Measurements from ENCODE around the gene HOXC12. TPM values are rescaled to one million over a fixed set of nuclear protein-coding genes. Genes with fewer than 3 reads are reported as not detected.

The HOXC12 gene
- total RNA-seq, 2 experiments from 2014 or later = not detected

GRCh38 chr12:53956914-53957536, 2.3 kb downstream of the HOXC12 start:
- no peaks in the 10 kb centered on the region for H3K9me2 ChIP-seq (ENCODE audit: insufficient read depth, low read length)
- H4K20me1 ChIP-seq (ENCODE audit: insufficient read depth, low read length) = no peaks in the 10 kb centered on the region; the same call in 1 of the 2 replicates
- H3K36me3 ChIP-seq (ENCODE audit: insufficient read depth, low read length) = no peaks in the 10 kb centered on the region
- no peak for DNase-seq (ENCODE audit: low spot score)
- ChIA-PET CTCF (ENCODE audit: unreplicated experiment) (no interaction called here), POLR2A (no interaction called here)
- H2AFZ ChIP-seq (ENCODE audit: low read length) = no peak overlapping the region
- peaks cover 6% of the 10 kb centered on the region for H3K4me1 ChIP-seq (ENCODE audit: insufficient read depth, low read length, poor library complexity, severe bottlenecking)
- no peak overlapping the region for H3K4me2 ChIP-seq (ENCODE audit: low read length)
- no peaks in the 10 kb centered on the region for H3K79me2 ChIP-seq (ENCODE audit: insufficient read depth, low read depth, low read length)
- no peak overlapping the region for H3K27ac ChIP-seq (ENCODE audit: low read depth, low read length, poor library complexity, severe bottlenecking)
- no peak for TF ChIP-seq EZH2phosphoT487 (IDR thresholded peaks at IDR 0.05; ENCODE audit: borderline replicate concordance, low read depth, low read length)
- TF ChIP-seq CTCF (conservative IDR thresholded peaks at IDR 0.05; ENCODE audit: low read length) = no peak
- no peak overlapping the region for H3K4me3 ChIP-seq (ENCODE audit: low read depth, low read length, poor library complexity, severe bottlenecking)
- intact Hi-C loops (cut with micrococcal nuclease; ENCODE audit: unreplicated experiment) = no loop called here
- H3K9me3 ChIP-seq (ENCODE audit: low read length) = no peaks in the 10 kb centered on the region
- no TSS peak for BruUV-seq (replicated peaks)

DNA sequence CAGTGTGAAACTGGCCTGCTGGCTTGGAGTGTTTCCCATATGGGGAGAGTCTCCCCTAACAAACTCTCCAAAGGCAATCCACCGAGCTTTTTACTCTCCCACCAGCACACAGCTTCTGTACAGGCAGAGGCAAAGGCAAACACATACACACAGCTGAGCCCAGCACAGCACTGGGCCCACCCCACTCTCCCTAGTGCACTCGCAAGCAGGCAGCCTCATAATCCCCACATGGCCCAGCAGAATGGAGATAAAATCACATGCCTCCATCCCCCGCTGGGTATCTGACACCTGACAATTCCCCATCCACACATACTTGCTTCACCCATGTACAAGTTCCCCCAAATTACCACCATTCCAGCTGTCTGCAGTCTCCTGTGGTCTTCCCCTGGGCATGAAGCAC, 3.4 kb downstream of the HOXC12 start:
- no peak for TF ChIP-seq EZH2phosphoT487 (IDR thresholded peaks at IDR 0.05; ENCODE audit: borderline replicate concordance, low read depth, low read length)
- no peak for TF ChIP-seq CTCF (conservative IDR thresholded peaks at IDR 0.05; ENCODE audit: low read length)
- Histone ChIP-seq H3K27ac (ENCODE audit: low read depth, low read length, poor library complexity, severe bottlenecking) (no peak overlapping the region), H3K36me3 (ENCODE audit: insufficient read depth, low read length) (no peaks in the 10 kb centered on the region), H3K4me2 (ENCODE audit: low read length) (no peak overlapping the region), H3K9me3 (ENCODE audit: low read length) (no peaks in the 10 kb centered on the region), H3K79me2 (ENCODE audit: insufficient read depth, low read depth, low read length) (no peaks in the 10 kb centered on the region), H2AFZ (ENCODE audit: low read length) (no peak overlapping the region), H3K9me2 (ENCODE audit: insufficient read depth, low read length) (no peaks in the 10 kb centered on the region), H3K4me1 (ENCODE audit: insufficient read depth, low read length, poor library complexity, severe bottlenecking) (peaks cover 6% of the 10 kb centered on the region), H4K20me1 (ENCODE audit: insufficient read depth, low read length) (no peaks in the 10 kb centered on the region), H3K4me3 (ENCODE audit: low read depth, low read length, poor library complexity, severe bottlenecking) (no peak overlapping the region)
- CTCF ChIA-PET (ENCODE audit: unreplicated experiment) = no interaction called here
- no peak for DNase-seq (ENCODE audit: low spot score)
- intact Hi-C loops (cut with micrococcal nuclease; ENCODE audit: unreplicated experiment) = no loop called here
- POLR2A ChIA-PET = no interaction called here
- BruUV-seq (replicated peaks) = no TSS peak

- peaks cover 6% of the 10 kb centered on the region for H3K4me1 ChIP-seq (ENCODE audit: insufficient read depth, low read length, poor library complexity, severe bottlenecking)
- no peak overlapping the region for H3K27ac ChIP-seq (ENCODE audit: low read depth, low read length, poor library complexity, severe bottlenecking)
- H3K36me3 ChIP-seq (ENCODE audit: insufficient read depth, low read length) = no peaks in the 10 kb centered on the region
- ChIA-PET POLR2A (no interaction called here), CTCF (ENCODE audit: unreplicated experiment) (no interaction called here)
- H4K20me1 ChIP-seq (ENCODE audit: insufficient read depth, low read length) = no peaks in the 10 kb centered on the region
- no peak for DNase-seq (ENCODE audit: low spot score)
- H2AFZ ChIP-seq (ENCODE audit: low read length) = no peak overlapping the region
- intact Hi-C loops (cut with micrococcal nuclease; ENCODE audit: unreplicated experiment) = no loop called here
- no peak overlapping the region for H3K4me3 ChIP-seq (ENCODE audit: low read depth, low read length, poor library complexity, severe bottlenecking)
- TF ChIP-seq CTCF (conservative IDR thresholded peaks at IDR 0.05; ENCODE audit: low read length) (no peak), EZH2phosphoT487 (IDR thresholded peaks at IDR 0.05; ENCODE audit: borderline replicate concordance, low read depth, low read length) (no peak)
- no TSS peak for BruUV-seq (replicated peaks)
- H3K9me3 ChIP-seq (ENCODE audit: low read length) = no peaks in the 10 kb centered on the region
- no peaks in the 10 kb centered on the region for H3K9me2 ChIP-seq (ENCODE audit: insufficient read depth, low read length)
- no peak overlapping the region for H3K4me2 ChIP-seq (ENCODE audit: low read length)
- no peaks in the 10 kb centered on the region for H3K79me2 ChIP-seq (ENCODE audit: insufficient read depth, low read depth, low read length)
Observed at GRCh38 chr12:53959314-53959713, 4.6 kb downstream of the HOXC12 start.

Data from OCI-LY7 (cell line).